Loucy (cell line): ENCODE results near the gene RABIF.

Source experiments
- CTCF ChIP-seq: fragments of 200-600 bp; sonication (generic); conservative IDR thresholded peaks from 2 replicates; pipeline ENCODE4 v1.5.1; 2014; ENCODE audit warnings: mild to moderate bottlenecking, antibody characterized with exemption, low read length
- EZH2phosphoT487 ChIP-seq: fragments of 200-600 bp; IDR thresholded peaks from 2 replicates; pipeline ENCODE4 v1.6.1; 2018; ENCODE audit warnings: antibody characterized with exemption, mild to moderate bottlenecking, moderate library complexity, borderline replicate concordance

- no peak for TF ChIP-seq CTCF
- TF ChIP-seq EZH2phosphoT487 = no peak
Measured at GRCh38 chr1:202844935-202845334, 44.0 kb downstream of the RABIF start.
